AG09309 (cell line): ENCODE measurements around the gene NUCB1.

Experiments
- DNase-seq: peaks from one replicate; pipeline ENCODE4 v3.0.0-alpha.2; 2010; ENCODE audit warnings: low read depth
- H3K4me3 ChIP-seq: 2 replicates; pipeline ENCODE4 v1.5.1; 2011; ENCODE audit warnings: mild to moderate bottlenecking, low read depth, low read length, moderate library complexity; ENCODE audit not compliant: control insufficient read depth
- TF ChIP-seq, protein P1 (sequence below): IDR thresholded peaks from 2 replicates; pipeline ENCODE4 v1.5.1; 2011; ENCODE audit warnings: mild to moderate bottlenecking, low read depth, low read length, inconsistent platforms; ENCODE audit not compliant: insufficient read depth, control insufficient read depth; ENCODE audit errors: missing control alignments

Gene NUCB1

DNA sequence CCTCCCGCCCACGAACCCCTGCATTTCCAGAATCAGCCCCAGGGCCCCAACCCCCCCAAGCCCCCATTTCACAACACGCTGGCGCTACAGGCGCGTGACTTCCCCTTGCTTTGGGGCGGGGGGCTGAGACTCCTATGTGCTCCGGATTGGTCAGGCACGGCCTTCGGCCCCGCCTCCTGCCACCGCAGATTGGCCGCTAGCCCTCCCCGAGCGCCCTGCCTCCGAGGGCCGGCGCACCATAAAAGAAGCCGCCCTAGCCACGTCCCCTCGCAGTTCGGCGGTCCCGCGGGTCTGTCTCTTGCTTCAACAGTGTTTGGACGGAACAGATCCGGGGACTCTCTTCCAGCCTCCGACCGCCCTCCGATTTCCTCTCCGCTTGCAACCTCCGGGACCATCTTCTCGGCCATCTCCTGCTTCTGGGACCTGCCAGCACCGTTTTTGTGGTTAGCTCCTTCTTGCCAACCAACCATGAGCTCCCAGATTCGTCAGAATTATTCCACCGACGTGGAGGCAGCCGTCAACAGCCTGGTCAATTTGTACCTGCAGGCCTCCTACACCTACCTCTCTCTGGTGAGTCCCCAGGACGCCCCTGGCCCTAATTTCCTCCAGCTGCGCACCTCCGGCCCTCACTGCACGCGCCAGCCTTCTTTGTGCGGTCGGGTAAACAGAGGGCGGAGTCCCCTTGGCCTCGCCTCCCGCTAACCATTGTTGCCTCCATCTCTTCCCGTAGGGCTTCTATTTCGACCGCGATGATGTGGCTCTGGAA, 65.1 kb downstream of the NUCB1 start, which contains the start of gene FTL:
Gene FTL, plus strand, starts transcription at position 270 of the 766 bp plus-strand sequence. Its CDS starts 199 bp downstream, at position 469.
- H3K4me3 ChIP-seq = peak within 1 kb of the TSS; percentile 75
- TF ChIP-seq, protein P1, sequence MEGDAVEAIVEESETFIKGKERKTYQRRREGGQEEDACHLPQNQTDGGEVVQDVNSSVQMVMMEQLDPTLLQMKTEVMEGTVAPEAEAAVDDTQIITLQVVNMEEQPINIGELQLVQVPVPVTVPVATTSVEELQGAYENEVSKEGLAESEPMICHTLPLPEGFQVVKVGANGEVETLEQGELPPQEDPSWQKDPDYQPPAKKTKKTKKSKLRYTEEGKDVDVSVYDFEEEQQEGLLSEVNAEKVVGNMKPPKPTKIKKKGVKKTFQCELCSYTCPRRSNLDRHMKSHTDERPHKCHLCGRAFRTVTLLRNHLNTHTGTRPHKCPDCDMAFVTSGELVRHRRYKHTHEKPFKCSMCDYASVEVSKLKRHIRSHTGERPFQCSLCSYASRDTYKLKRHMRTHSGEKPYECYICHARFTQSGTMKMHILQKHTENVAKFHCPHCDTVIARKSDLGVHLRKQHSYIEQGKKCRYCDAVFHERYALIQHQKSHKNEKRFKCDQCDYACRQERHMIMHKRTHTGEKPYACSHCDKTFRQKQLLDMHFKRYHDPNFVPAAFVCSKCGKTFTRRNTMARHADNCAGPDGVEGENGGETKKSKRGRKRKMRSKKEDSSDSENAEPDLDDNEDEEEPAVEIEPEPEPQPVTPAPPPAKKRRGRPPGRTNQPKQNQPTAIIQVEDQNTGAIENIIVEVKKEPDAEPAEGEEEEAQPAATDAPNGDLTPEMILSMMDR = no peak

DNA sequence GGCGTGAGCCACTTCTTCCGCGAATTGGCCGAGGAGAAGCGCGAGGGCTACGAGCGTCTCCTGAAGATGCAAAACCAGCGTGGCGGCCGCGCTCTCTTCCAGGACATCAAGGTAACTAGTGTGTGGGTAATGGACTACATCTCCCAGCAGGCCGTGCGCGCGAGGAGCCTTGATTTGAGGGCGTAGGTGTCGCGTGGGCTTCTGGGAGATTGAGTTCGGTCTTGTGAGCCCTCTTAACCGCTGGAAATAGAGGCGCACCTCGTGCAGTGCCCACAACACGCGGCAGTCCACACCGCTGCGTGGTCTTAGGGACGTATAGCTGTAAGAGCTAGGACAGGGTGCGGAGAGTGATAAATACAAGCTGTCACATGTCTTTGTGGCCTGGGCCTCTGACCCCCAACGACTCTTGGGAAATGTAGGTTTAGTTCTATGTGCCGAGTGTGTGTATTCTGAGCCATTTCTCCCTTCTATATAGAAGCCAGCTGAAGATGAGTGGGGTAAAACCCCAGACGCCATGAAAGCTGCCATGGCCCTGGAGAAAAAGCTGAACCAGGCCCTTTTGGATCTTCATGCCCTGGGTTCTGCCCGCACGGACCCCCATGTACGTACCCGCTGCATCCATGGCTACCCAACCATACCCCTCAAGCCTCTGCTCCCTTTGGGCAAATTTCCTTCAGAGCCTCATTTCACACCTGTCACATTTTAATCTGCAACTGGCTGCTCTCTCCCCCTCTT, 65.9 kb downstream of the NUCB1 start:
- TF ChIP-seq, protein P1 = no peak
- peak overlapping the region; percentile 75 for H3K4me3 ChIP-seq
- DNase-seq = no peak

More for the DNA sequence above, 65.1 kb downstream of the NUCB1 start, which contains the start of gene FTL:
- peak; percentile 85 for DNase-seq

DNA sequence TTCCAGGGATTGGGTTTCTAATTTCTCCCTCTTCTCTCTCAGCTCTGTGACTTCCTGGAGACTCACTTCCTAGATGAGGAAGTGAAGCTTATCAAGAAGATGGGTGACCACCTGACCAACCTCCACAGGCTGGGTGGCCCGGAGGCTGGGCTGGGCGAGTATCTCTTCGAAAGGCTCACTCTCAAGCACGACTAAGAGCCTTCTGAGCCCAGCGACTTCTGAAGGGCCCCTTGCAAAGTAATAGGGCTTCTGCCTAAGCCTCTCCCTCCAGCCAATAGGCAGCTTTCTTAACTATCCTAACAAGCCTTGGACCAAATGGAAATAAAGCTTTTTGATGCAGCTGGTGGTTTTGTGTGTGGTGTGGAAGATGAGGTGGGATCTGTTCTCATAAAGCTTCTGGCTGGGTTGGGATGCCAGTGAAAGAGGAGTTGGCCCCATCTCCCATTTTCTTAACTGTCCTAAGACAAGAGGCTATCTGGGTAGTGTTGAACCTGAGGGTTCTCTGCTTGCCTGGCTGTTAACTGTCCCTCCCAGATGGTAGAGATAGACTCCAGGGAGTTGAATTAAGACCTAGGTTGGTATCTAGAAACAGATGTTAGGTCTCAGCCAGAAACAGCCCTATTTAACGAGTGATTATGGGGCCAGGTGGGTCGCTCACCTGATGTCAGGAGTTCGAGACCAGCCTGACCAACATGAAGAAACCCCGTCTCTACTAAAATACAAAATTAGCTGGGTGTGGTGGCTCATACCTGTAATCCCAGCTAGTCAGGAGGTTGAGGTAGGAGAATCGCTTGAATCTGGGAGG, 66.6 kb downstream of the NUCB1 start:
- DNase-seq = no peak
- H3K4me3 ChIP-seq = peak overlapping the region; percentile 75
- TF ChIP-seq, protein P1 = no peak

DNA sequence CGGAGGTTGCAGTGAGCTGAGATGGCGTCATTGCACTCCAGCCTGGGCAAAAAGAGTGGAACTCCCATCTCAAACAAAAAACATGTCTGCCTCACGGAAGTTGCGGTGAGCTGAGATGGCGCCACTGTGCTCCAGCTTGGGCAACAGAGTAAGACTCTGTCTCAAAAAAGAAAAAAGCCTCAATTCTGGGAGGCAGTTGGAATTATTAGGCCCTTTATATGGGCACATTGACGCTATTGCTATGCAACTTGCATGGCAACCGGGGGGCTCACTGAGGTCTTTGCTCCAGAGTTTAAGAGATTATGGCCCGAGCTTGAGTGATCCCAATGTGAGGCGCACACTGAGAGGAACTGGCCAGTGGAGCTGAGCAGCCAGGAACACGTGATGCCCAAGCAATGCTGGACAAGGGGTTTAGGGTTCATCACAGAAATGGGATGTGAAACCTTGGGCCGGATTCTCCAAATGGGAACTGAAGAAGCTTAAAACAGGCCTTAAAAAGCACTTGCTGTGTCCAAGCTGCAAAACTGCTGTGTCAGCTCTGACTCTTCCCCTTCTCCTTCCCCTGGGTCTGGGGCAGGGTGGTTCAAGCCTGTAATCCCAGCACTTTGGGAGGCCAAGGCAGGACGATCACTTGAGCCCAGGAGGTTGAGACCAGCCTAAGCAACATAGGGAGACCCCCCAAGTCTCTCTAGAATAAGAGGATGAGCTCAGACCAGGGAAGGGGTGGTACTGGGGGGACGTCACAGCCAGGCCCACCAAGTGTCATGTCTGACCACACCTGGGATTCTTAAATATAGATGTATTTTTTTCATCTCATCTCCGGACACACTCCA, 67.5 kb downstream of the NUCB1 start:
- peak overlapping the region; percentile 75 for H3K4me3 ChIP-seq
- no peak for DNase-seq
- TF ChIP-seq, protein P1 = no peak

DNA sequence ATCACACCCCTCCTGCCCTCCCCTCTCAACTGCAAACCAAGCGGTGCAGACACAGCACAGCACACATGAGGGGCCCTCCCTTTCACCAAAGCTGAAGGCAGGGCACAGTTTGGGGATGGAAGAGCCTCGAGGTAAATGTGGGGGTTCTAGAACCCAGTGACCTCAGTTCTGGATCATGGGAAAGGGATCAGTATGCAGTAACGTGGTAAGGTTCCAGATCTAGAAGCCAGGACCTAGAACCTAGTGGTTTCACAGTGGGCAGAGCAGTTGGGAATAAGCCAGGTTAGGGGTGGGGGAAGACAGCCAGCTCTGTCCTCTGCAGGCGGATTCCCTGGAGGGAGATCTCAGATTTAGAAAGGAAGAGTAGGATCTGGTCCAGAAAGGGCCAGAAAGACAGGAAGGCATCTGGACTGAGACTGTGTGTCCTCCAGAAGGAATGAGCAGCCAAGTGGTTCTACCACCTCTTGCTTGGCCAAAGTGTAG, 68.1 kb downstream of the NUCB1 start:
- TF ChIP-seq, protein P1 = no peak
- H3K4me3 ChIP-seq = no peak overlapping the region
- DNase-seq = no peak

DNA sequence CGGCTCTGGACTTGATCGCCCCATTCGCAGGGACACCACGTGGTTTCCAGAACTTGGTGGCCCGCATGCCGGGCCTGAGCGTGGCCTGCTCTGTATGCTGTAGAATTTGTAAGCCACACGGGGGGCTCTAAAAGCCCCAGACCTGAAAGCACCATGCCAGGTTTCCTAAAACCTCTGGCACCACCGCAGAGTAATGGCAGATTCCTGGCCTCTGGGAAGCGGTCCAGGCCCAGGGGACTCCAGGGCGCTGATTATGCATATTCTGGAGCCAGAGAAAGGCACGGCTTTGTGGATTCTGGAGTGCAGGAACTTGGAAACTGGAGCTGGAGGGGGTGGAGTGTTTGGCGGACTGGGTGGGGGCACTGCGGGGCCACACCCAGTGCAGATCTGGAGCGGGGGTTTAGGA, 68.7 kb downstream of the NUCB1 start:
- H3K4me3 ChIP-seq = no peak overlapping the region

More for the DNA sequence above, 68.7 kb downstream of the NUCB1 start:
- no peak for DNase-seq
- TF ChIP-seq, protein P1 = no peak
